Measurements from ENCODE around the gene SPAG16. TPM values are rescaled to one million over a fixed set of nuclear protein-coding genes. Genes with fewer than 3 reads are reported as not detected.

Gene SPAG16
- total and polyA plus RNA-seq, 11 donors, result 9.8 to 26.1 (median 15.2) TPM

GRCh38 chr2:214325404-214325803, 1041.1 kb downstream of the SPAG16 start:
- Histone ChIP-seq H3K36me3 (no peaks in the 10 kb centered on the region), H3K4me3 (no peak overlapping the region), H3K27ac (no peak overlapping the region), H3K9me3 (no peaks in the 10 kb centered on the region), H3K27me3 (no peaks in the 10 kb centered on the region), H3K4me1 (no peaks in the 10 kb centered on the region)
- intact Hi-C loops (cut with DNase I), result no loop called here
- ATAC-seq (no peak), DNase-seq (no peak)
- 74 to 81% (median 78%) methylated on average over 1 of the region's 1 CpG for WGBS, 4 donors
- TF ChIP-seq, protein P1, sequence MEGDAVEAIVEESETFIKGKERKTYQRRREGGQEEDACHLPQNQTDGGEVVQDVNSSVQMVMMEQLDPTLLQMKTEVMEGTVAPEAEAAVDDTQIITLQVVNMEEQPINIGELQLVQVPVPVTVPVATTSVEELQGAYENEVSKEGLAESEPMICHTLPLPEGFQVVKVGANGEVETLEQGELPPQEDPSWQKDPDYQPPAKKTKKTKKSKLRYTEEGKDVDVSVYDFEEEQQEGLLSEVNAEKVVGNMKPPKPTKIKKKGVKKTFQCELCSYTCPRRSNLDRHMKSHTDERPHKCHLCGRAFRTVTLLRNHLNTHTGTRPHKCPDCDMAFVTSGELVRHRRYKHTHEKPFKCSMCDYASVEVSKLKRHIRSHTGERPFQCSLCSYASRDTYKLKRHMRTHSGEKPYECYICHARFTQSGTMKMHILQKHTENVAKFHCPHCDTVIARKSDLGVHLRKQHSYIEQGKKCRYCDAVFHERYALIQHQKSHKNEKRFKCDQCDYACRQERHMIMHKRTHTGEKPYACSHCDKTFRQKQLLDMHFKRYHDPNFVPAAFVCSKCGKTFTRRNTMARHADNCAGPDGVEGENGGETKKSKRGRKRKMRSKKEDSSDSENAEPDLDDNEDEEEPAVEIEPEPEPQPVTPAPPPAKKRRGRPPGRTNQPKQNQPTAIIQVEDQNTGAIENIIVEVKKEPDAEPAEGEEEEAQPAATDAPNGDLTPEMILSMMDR (IDR thresholded peaks at IDR 0.05), result no peak
- TF ChIP-seq POLR2A (IDR thresholded peaks at IDR 0.05), result no peak

DNA sequence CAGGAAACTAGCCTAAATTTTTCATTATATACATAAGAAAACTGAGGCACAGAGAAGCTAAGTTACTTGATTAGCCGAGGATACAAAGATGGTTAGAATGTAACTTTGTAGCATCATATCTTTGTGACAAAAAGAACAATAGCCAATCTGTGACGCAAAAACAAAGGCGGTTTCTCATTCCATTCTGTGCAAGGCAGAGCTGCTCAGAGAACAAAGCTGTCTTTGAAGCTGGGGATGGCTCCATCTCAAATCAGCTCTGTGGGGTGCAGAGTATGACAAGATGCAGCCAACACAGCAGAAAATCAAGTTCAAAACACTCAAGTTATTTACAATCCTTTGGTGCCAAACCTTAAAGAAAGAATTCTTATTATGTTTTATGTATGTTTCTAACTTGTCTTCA, 1044.7 kb downstream of the SPAG16 start:
- no peak for TF ChIP-seq POLR2A (IDR thresholded peaks at IDR 0.05)
- TF ChIP-seq, protein P1 (IDR thresholded peaks at IDR 0.05), result no peak
- DNase-seq (no peak), ATAC-seq (no peak)
- no peaks in the 10 kb centered on the region for H3K27me3 ChIP-seq
- H3K27ac ChIP-seq, result no peak overlapping the region
- H3K9me3 ChIP-seq, result no peaks in the 10 kb centered on the region
- 63 to 80% (median 69%) methylated on average over 3 of the region's 3 CpGs for WGBS, 4 donors
- no peaks in the 10 kb centered on the region for H3K4me1 ChIP-seq
- intact Hi-C loops (cut with DNase I), result no loop called here
- no peak overlapping the region for H3K4me3 ChIP-seq
- no peaks in the 10 kb centered on the region for H3K36me3 ChIP-seq

DNA sequence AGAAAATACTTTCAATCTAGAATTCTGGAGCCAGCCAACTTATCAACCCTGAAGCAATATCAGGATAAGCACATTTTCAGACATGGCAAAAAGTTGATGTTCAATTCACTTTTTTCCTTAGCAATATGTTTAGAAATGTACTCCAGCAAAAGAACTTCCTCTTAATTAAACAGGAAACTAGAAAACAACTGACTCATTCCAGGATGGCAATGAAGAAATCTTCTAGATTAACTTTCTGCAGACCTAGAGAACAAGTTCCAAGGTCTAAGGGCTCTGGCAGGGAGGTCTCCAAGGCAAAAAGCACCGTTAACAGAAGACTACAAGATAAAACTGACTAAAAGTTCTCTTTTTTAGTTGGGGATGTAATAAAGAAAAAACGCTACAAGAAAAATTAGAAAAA, 1057.4 kb downstream of the SPAG16 start:
- 24 to 73% (median 48%) methylated on average over 2 of the region's 2 CpGs for WGBS, 4 donors

DNA sequence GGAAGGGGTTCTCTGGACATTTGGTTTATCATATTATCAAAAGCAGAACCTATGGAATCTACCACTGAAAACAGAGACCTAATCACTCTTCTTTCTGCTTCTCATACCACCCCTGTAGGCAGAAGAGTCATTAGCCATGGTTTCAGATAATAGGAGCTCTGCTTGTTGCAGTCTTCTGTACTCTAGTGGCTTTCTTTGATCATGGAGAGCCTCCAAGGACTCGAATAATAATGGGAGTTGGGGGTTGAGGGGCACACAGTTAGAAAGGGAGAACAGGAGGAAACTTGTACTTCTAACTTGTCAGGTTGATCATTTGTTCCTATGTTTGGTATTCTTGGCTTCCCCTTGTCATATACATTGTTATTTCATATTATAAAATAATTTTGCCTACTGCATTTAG, 1074.2 kb downstream of the SPAG16 start:
- DNase-seq (no peak), ATAC-seq (no peak)
- 52 to 72% (median 67%) methylated on average over 1 of the region's 1 CpG for WGBS, 4 donors
- Histone ChIP-seq H3K4me3 (no peak overlapping the region), H3K4me1 (no peaks in the 10 kb centered on the region), H3K27ac (no peak overlapping the region), H3K36me3 (no peaks in the 10 kb centered on the region), H3K27me3 (no peaks in the 10 kb centered on the region), H3K9me3 (peaks cover 0 to 17% (median 2%) of the 10 kb centered on the region in 12 donors)
- intact Hi-C loops (cut with DNase I), result no loop called here
- TF ChIP-seq, protein P1 (IDR thresholded peaks at IDR 0.05), result no peak
- TF ChIP-seq POLR2A (IDR thresholded peaks at IDR 0.05), result no peak

More for the DNA sequence above, 1057.4 kb downstream of the SPAG16 start:
- Histone ChIP-seq H3K27ac (no peak overlapping the region), H3K4me3 (no peak overlapping the region), H3K9me3 (no peaks in the 10 kb centered on the region), H3K36me3 (no peaks in the 10 kb centered on the region), H3K4me1 (no peaks in the 10 kb centered on the region), H3K27me3 (no peaks in the 10 kb centered on the region)
- TF ChIP-seq POLR2A (IDR thresholded peaks at IDR 0.05), result no peak
- TF ChIP-seq, protein P1 (IDR thresholded peaks at IDR 0.05), result no peak
- intact Hi-C loops (cut with DNase I), result no loop called here
- no peak for DNase-seq
- ATAC-seq, result no peak

Data from heart left ventricle (tissue), 16 donors.